Measurements from ENCODE around the gene BID.

BID gene

GRCh38 chr22:17806437-17806836 lies 32.2 kb upstream of the BID start:
- ATAC-seq, result no peak
- no peak for TF ChIP-seq ESRRG (CRISPR knock-in tag; IDR thresholded peaks at IDR 0.05)
- TF ChIP-seq, protein P1, sequence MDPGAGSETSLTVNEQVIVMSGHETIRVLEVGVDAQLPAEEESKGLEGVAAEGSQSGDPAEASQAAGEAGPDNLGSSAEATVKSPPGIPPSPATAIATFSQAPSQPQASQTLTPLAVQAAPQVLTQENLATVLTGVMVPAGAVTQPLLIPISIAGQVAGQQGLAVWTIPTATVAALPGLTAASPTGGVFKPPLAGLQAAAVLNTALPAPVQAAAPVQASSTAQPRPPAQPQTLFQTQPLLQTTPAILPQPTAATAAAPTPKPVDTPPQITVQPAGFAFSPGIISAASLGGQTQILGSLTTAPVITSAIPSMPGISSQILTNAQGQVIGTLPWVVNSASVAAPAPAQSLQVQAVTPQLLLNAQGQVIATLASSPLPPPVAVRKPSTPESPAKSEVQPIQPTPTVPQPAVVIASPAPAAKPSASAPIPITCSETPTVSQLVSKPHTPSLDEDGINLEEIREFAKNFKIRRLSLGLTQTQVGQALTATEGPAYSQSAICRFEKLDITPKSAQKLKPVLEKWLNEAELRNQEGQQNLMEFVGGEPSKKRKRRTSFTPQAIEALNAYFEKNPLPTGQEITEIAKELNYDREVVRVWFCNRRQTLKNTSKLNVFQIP (CRISPR knock-in tag; IDR thresholded peaks at IDR 0.05; ENCODE audit: borderline replicate concordance, low read depth), result no peak
- TF ChIP-seq PPARA (CRISPR knock-in tag; IDR thresholded peaks at IDR 0.05; ENCODE audit: borderline replicate concordance), result no peak
- TF ChIP-seq CSDC2 (CRISPR knock-in tag; IDR thresholded peaks at IDR 0.05), result no peak
- no peak for TF ChIP-seq ISL1 (CRISPR knock-in tag; IDR thresholded peaks at IDR 0.05)
- TF ChIP-seq ZNF70 (CRISPR knock-in tag; IDR thresholded peaks at IDR 0.05), result no peak
- no peak for TF ChIP-seq RARB (CRISPR knock-in tag; IDR thresholded peaks at IDR 0.05)
- TF ChIP-seq OSR1 (CRISPR knock-in tag; IDR thresholded peaks at IDR 0.05), result no peak
- no peak for TF ChIP-seq BACH2 (CRISPR knock-in tag; IDR thresholded peaks at IDR 0.05; ENCODE audit: borderline replicate concordance)
- no peak for TF ChIP-seq ZNF565 (CRISPR knock-in tag; conservative IDR thresholded peaks at IDR 0.05; ENCODE audit: low read depth)
- TF ChIP-seq TCF4 (CRISPR knock-in tag; IDR thresholded peaks at IDR 0.05; ENCODE audit: borderline replicate concordance), result no peak
- TF ChIP-seq, protein P2, sequence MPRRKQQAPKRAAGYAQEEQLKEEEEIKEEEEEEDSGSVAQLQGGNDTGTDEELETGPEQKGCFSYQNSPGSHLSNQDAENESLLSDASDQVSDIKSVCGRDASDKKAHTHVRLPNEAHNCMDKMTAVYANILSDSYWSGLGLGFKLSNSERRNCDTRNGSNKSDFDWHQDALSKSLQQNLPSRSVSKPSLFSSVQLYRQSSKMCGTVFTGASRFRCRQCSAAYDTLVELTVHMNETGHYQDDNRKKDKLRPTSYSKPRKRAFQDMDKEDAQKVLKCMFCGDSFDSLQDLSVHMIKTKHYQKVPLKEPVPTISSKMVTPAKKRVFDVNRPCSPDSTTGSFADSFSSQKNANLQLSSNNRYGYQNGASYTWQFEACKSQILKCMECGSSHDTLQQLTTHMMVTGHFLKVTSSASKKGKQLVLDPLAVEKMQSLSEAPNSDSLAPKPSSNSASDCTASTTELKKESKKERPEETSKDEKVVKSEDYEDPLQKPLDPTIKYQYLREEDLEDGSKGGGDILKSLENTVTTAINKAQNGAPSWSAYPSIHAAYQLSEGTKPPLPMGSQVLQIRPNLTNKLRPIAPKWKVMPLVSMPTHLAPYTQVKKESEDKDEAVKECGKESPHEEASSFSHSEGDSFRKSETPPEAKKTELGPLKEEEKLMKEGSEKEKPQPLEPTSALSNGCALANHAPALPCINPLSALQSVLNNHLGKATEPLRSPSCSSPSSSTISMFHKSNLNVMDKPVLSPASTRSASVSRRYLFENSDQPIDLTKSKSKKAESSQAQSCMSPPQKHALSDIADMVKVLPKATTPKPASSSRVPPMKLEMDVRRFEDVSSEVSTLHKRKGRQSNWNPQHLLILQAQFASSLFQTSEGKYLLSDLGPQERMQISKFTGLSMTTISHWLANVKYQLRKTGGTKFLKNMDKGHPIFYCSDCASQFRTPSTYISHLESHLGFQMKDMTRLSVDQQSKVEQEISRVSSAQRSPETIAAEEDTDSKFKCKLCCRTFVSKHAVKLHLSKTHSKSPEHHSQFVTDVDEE (CRISPR knock-in tag; IDR thresholded peaks at IDR 0.05), result no peak
- TF ChIP-seq, protein P3, sequence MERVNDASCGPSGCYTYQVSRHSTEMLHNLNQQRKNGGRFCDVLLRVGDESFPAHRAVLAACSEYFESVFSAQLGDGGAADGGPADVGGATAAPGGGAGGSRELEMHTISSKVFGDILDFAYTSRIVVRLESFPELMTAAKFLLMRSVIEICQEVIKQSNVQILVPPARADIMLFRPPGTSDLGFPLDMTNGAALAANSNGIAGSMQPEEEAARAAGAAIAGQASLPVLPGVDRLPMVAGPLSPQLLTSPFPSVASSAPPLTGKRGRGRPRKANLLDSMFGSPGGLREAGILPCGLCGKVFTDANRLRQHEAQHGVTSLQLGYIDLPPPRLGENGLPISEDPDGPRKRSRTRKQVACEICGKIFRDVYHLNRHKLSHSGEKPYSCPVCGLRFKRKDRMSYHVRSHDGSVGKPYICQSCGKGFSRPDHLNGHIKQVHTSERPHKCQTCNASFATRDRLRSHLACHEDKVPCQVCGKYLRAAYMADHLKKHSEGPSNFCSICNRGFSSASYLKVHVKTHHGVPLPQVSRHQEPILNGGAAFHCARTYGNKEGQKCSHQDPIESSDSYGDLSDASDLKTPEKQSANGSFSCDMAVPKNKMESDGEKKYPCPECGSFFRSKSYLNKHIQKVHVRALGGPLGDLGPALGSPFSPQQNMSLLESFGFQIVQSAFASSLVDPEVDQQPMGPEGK (CRISPR knock-in tag; IDR thresholded peaks at IDR 0.05; ENCODE audit: borderline replicate concordance), result no peak
- no peak for TF ChIP-seq ZNF8 (CRISPR knock-in tag; IDR thresholded peaks at IDR 0.05)
- no peak for TF ChIP-seq ZFP3 (CRISPR knock-in tag; IDR thresholded peaks at IDR 0.05)
- no peak for TF ChIP-seq ZC3H10 (CRISPR knock-in tag; IDR thresholded peaks at IDR 0.05)

DNA sequence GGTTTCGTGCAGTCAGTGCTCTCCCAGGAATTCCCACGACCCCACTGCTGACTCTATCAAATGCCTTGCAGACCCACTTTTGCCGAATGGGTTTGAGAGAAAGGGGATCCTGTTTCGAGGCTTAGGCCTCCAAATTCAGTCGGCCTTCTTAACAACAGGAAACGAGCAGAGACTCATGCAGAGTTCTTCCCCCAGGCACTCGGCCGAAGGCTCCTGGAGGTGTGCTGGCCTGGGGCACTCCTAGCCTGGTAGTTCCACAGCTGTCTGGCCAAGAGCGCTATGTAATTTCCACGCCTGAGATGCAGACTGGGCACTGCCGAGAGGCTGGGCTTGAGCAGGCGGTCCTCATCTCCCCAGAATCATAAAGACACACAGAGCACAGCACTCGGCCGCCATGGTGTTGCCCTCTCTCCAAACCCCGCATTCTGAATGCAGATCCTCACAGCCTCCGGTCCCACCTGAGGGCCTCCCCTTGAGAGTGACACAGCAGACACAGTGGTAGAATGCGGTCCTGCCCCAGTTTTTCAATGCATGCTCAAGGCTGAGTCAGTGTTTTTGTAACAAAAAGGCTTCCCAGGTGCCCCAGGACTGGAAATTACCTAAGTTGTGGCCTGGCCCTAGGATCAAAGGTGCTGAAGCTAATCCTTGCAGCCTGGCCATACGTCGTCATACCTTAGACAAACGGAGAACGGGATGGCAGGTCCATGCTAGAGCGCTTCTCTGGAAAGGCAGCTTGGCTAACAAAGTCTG lies 30.2 kb upstream of the BID start:
- no peak for TF ChIP-seq ARNTL (CRISPR knock-in tag; IDR thresholded peaks at IDR 0.05; ENCODE audit: borderline replicate concordance, low read depth)
- TF ChIP-seq ZFP3 (CRISPR knock-in tag; IDR thresholded peaks at IDR 0.05), result no peak
- TF ChIP-seq GLIS3 (CRISPR knock-in tag; IDR thresholded peaks at IDR 0.05), result no peak
- TF ChIP-seq, protein P1 (CRISPR knock-in tag; IDR thresholded peaks at IDR 0.05; ENCODE audit: borderline replicate concordance, low read depth), result no peak
- no peak for TF ChIP-seq ISL1 (CRISPR knock-in tag; IDR thresholded peaks at IDR 0.05)
- no peak for TF ChIP-seq ZNF8 (CRISPR knock-in tag; IDR thresholded peaks at IDR 0.05)
- TF ChIP-seq RARB (CRISPR knock-in tag; IDR thresholded peaks at IDR 0.05), result no peak
- TF ChIP-seq PPARA (CRISPR knock-in tag; IDR thresholded peaks at IDR 0.05; ENCODE audit: borderline replicate concordance), result no peak
- no peak for TF ChIP-seq CREB5 (CRISPR knock-in tag; IDR thresholded peaks at IDR 0.05; ENCODE audit: low read depth)
- TF ChIP-seq, protein P3 (CRISPR knock-in tag; IDR thresholded peaks at IDR 0.05; ENCODE audit: borderline replicate concordance), result no peak
- TF ChIP-seq ZFP30 (CRISPR knock-in tag; IDR thresholded peaks at IDR 0.05), result no peak
- no peak for TF ChIP-seq ZC3H10 (CRISPR knock-in tag; IDR thresholded peaks at IDR 0.05)
- no peak for TF ChIP-seq ZNF565 (CRISPR knock-in tag; conservative IDR thresholded peaks at IDR 0.05; ENCODE audit: low read depth)
- ATAC-seq, result no peak

All from SK-N-SH treated with all-trans-retinoic acid at 6 μM for 48 hours (cell line).